Suppressor macrophage (primary cell): Measurements from ENCODE around the gene FOXC1.

Source experiments
- DNase-seq, 4 experiments: peaks; one replicate each; pipeline ENCODE4 v3.0.0-alpha.2; 2020 to 2022
- total RNA-seq, 17 experiments: gene quantifications; one replicate each; lab custom pipeline; 2026; ENCODE audit warnings: mixed read lengths in 6 of 17, inconsistent platforms in 3 of 17; lab: John Stamatoyannopoulos, UW

Gene FOXC1
- 0.30 to 2.0 (median 0.80) reads per million in 17 experiments for total RNA-seq

GRCh38 chr6:1609648-1610496 is at the start of gene FOXC1:
FOXC1 (plus strand) TSS chr6:1609915; CDS start chr6:1610446, 531 bp downstream.
- peak; percentile 78 to 91 (median 84) for DNase-seq

- DNase-seq: no peak
Measured at GRCh38 chr6:1560281-1561058, 49.2 kb upstream of the FOXC1 start.

DNA sequence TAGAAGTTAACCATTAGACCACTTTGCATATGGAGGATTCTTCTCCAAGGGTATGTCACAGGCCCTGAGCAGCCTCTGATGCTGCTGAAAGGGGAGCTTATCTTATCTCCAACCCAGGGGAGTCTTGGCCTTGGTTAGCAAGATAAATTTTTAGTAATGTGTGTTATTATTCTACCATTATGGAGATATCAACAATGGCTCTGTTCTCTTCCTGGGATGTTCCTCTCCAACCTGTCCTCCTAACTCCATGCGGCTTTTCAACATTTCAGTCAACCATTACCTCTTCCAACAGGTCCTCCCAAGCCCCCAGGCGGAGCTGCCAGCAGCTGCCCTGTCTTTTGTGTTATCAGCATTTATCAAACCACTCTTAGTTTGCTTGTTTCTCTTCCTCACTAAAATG is 48.4 kb upstream of the FOXC1 start:
- DNase-seq: no peak

DNA sequence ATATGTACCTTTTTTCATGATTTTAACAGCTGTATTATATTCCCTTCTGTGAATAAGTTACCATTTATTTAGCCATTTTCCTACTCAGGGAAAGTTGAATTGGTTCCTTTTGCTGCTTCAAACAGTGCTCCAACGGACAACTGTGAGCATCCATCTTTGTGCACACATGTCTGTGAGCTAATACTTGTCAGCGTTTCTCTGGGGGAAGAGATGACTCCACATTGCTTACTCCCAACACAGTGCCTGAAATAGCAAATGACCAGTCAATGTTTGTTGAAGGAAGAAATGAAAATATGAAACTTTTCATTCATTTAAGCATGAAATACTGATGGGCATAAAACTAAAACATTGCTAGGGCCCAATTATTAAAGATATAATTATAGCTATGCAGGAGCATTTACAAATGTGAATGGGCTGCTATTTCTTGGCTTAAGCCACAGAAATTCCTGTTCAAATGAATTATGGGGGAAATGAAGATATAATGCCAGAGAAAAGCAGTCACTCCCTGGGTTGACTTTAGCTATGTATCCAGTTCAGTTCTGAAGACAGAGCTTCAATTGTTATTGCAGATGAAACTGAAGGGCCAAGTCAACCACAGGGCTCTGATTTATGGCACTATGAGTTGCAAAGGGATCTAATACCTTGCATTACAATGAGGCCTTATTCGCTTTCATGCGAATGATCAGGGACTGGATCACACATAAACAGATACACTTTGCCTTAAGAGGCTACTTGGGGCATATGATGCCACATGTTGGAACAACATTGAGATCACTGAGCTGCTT is 47.4 kb upstream of the FOXC1 start:
- DNase-seq: no peak

GRCh38 chr6:1569377-1569776 is 40.3 kb upstream of the FOXC1 start:
- no peak for DNase-seq

- DNase-seq: no peak
Measured at GRCh38 chr6:1570848-1571247, 38.9 kb upstream of the FOXC1 start.

DNA sequence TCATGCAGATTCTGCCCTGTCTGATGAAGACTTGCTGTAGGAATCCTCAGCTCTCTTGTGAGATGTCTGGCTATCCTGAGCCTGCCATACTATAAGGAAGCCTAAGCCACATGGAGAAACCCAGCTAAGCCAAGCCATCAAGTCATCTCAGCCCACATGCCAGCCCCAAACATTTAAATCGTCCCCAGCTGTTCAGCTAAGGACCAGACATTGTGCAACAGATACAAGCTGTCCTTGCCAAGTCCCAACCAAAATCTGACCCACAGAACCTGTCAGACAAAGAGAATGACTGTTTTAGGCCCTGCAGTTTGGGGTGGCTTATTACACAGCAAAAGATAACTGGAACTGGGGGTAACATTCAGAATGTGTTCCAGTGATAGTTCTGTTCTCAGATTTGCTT is 36.8 kb upstream of the FOXC1 start:
- DNase-seq: no peak

GRCh38 chr6:1574083-1574761 is 35.5 kb upstream of the FOXC1 start:
- no peak for DNase-seq

GRCh38 chr6:1574890-1575209 is 34.9 kb upstream of the FOXC1 start:
- no peak for DNase-seq

GRCh38 chr6:1575210-1576041 is 34.3 kb upstream of the FOXC1 start:
- DNase-seq: no peak

DNA sequence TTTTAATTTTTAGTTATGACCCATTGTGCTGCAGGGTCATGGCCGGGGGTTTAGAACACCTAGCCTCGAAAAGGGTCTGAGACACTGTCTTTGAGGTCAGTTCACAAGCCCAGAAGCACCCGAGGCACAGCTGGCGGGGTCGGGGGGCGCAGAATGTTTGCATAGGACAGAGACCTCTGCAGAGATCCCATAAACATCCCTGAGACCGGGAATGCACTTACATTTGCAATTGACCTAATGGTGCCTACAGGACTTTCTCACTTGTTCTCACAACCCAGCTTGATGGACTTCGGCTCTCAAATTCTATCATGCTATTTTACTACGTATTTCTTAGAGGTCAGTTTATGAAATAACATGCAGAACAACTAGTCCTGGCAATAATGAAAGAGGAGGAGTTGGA is 33.5 kb upstream of the FOXC1 start:
- no peak for DNase-seq

DNA sequence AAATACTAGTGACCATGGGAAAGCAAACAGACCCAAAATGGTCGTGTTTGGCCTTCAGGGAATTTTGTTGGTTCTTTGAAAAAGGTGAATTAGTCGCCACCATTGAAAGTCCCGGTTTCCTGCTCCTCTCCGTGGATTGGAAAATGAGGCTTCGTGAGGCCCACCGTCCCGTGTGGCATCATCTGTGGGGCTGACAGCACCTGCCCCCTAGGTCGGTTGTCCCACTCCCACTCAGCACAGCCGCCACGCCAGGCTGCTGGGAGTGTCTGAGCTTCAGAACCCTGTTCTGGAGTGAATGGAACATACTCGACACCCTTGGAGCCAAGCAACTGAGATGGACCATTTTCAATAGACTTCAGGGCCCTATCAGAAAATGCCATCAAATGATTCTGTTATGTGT is 33.0 kb upstream of the FOXC1 start:
- DNase-seq: no peak

GRCh38 chr6:1577146-1577680 is 32.5 kb upstream of the FOXC1 start:
- no peak for DNase-seq

DNA sequence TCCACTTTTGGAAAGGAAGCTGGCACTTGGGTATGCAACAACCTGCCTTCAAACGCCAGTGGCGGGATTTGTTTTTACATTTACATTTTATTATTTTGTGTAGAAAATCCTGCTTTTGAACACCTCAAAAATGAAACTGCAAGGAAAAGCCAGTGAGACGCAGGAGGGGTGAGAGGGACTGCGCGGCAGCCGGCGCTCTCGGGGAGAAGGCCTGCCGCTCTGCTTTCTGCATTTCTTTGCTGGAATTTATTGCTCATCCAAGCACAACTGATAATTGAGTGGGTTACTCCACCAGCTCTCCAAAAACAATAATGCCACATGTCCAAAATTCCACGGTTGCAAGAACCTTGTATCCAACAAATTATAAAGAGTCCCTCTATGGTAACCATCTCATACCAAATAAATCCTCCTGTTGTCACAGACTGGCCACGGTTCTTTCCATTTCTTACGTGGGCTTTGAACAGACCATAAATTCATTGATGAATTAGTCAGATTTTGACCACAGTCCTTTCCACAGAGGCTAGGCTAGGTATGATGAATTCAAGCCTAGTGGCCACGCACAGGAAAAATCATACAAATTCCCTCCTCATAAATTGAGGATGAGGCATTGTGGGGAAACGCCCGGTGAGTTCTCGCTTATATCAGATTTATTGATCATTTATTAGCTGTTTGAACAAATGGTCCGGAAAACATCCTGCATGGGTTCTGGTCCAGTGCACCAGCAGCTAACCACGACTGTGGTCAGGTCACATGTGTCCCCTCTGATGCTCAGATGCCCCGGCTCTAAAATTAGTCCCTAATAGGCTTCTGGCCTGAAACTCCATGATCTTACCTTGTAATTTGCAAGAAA is 31.6 kb upstream of the FOXC1 start:
- no peak for DNase-seq

GRCh38 chr6:1579096-1579495 is 30.6 kb upstream of the FOXC1 start:
- DNase-seq: no peak

GRCh38 chr6:1580109-1580508 is 29.6 kb upstream of the FOXC1 start:
- no peak for DNase-seq

- no peak for DNase-seq
Measured at GRCh38 chr6:1580585-1580984, 29.1 kb upstream of the FOXC1 start.

DNA sequence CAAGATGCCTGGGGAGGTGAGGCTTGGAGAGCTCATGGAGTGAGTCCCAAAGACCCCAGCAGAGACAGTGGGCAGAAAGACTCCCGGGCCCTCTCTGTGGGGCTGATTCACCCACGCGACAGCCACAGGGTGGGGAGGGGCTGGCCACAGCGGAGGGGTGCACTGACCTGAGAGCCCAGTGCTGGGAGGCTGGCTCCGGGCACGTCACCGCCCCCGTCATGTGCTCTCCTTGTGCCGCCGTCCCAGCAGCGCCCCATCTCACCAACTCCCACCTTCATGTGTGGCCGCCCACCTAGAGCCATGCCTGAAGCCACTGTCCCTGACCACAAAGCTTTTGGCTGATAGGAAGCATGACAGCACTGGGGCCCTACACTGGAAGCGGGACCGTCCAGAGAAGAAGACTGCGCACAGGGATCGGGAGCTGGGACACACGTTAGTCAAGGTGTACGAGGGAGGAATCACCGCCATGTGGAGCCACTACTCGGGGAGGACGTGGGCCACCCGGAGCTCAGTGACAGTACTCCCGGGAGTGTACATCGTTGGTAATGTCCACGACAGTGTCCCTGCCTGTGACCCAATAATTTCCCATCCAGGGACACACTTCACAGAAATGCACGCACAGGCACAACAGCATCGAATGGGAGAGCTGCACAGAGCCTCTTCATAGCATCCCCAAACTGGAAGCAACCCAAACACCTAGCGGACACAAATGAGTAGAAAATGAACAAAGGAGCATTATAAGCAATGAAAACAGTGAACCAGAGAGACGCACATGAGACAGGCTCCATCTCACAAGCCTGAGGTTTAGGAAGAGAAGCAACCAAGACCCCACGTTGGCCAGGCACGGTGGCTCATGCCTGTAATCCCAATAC is 28.4 kb upstream of the FOXC1 start:
- no peak for DNase-seq

GRCh38 chr6:1584146-1584545 is 25.6 kb upstream of the FOXC1 start:
- no peak for DNase-seq
